CD4-positive, CD25-positive, alpha-beta regulatory T cell (primary cell): ENCODE measurements around the gene MYO16. TPM values are rescaled to one million over a fixed set of nuclear protein-coding genes. Genes with fewer than 3 reads are reported as not detected.
"Not testable (repeated sequence)": the region's sequence is repeated elsewhere in the genome, so short reads cannot be mapped to it uniquely, and the experiment has no call there.

Experiments used
- ATAC-seq, 2 donors: fragments of 150-1000 bp; cut with Tn5 transposase; one replicate each; pipeline ENCODE4 v1.10.0; 2021; ENCODE audit warnings: low read depth in 2 of 2, moderate number of reproducible peaks in 2 of 2, moderate library complexity in 1 of 2
- DNase-seq, 3 donors: peaks; one replicate each; pipeline versions ENCODE4 v3.0.0 to v3.0.0-alpha.2; 2012 to 2022; ENCODE audit warnings: mixed read lengths in 1 of 3
- H3K27ac ChIP-seq: one replicate; pipeline ENCODE4 v1.7.0; 2013; ENCODE audit warnings: mild to moderate bottlenecking, low read length; ENCODE audit not compliant: insufficient read depth, poor library complexity, severe bottlenecking
- H3K27me3 ChIP-seq: one replicate; pipeline ENCODE4 v1.7.0; 2013; ENCODE audit warnings: low read length; ENCODE audit not compliant: control insufficient read depth, insufficient read depth
- H3K36me3 ChIP-seq: one replicate; pipeline ENCODE4 v1.7.0; 2013; ENCODE audit warnings: mild to moderate bottlenecking, low read length, moderate library complexity; ENCODE audit not compliant: control insufficient read depth, insufficient read depth
- H3K4me1 ChIP-seq: 2 replicates; pipeline ENCODE4 v1.7.0; 2013; ENCODE audit warnings: mild to moderate bottlenecking, low read length; ENCODE audit not compliant: insufficient read depth, control insufficient read depth, poor library complexity, severe bottlenecking
- H3K4me3 ChIP-seq: one replicate; pipeline ENCODE4 v1.7.0; 2013; ENCODE audit warnings: low read depth, mild to moderate bottlenecking, low read length, moderate library complexity
- H3K9me3 ChIP-seq, 2 experiments: 1 replicate in 1 of 2; 2 replicates in 1 of 2; pipeline ENCODE4 v1.7.0; 2013; ENCODE audit warnings: low read length in 2 of 2, mild to moderate bottlenecking in 1 of 2, moderate library complexity in 1 of 2; ENCODE audit not compliant: control insufficient read depth in 2 of 2
- H3K27ac Mint-ChIP-seq, 3 donors: one replicate each; pipeline ENCODE4 v1.8.0; 2020 to 2022; ENCODE audit warnings: mild to moderate bottlenecking in 3 of 3, mixed read lengths in 3 of 3, moderate library complexity in 2 of 3
- H3K27me3 Mint-ChIP-seq: one replicate; pipeline ENCODE4 v1.8.0; 2022; ENCODE audit warnings: mild to moderate bottlenecking, mixed read lengths
- H3K36me3 Mint-ChIP-seq: one replicate; pipeline ENCODE4 v1.8.0; 2020; ENCODE audit warnings: mixed read lengths
- H3K4me1 Mint-ChIP-seq, 4 donors: one replicate each; pipeline ENCODE4 v1.8.0; 2020 to 2022; ENCODE audit warnings: mixed read lengths in 4 of 4, mild to moderate bottlenecking in 1 of 4
- H3K4me3 Mint-ChIP-seq, 4 donors: one replicate each; pipeline ENCODE4 v1.8.0; 2020 to 2022; ENCODE audit warnings: mild to moderate bottlenecking in 4 of 4, mixed read lengths in 4 of 4, moderate library complexity in 3 of 4
- H3K9me3 Mint-ChIP-seq, 7 donors: one replicate each; pipeline ENCODE4 v1.8.0; 2020 to 2022; ENCODE audit warnings: mixed read lengths in 7 of 7, mild to moderate bottlenecking in 3 of 7, moderate library complexity in 2 of 7
- polyA plus RNA-seq, 4 donors: library from polyadenylated mRNA; unstranded; fragments of 300-500 nt; fragmentation: Illumina TruSeq; gene quantifications; one replicate each; pipeline ENCODE4 v1.2.3, GENCODE V29; 2021
- total RNA-seq: library from RNA; stranded (reverse); gene quantifications from one replicate; pipeline ENCODE4 v1.2.3, GENCODE V29; 2022

Gene MYO16
- total and polyA plus RNA-seq, 5 donors from 2014 or later: 0.08 to 2.3 (median 0.29) TPM

DNA sequence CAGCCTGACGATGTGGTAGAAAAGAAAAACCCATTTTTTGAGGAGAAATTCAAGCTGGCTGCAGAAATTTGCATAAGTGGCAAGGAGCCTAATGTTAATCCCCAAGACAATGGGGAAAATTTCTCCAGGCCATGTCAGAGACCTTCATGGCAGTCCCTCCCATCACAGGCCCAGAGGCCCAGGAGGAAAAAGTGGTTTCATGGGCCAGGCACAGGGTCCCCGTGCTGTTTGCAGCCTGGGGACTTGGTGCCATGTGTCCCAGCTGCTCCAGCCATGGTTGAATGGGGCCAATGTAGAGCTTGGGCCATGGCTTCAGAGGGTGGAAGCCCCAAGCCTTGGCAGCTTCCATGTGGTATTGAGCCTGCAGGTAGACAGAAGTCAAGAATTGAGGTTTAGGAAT is 153.1 kb downstream of the MYO16 start:
- not testable (repeated sequence) for H3K4me3 ChIP-seq, H3K27ac Mint-ChIP-seq, H3K36me3 Mint-ChIP-seq, ATAC-seq, H3K36me3 ChIP-seq, H3K27ac ChIP-seq, DNase-seq, H3K27me3 Mint-ChIP-seq, H3K27me3 ChIP-seq, H3K9me3 ChIP-seq, H3K4me1 ChIP-seq, H3K9me3 Mint-ChIP-seq, H3K4me3 Mint-ChIP-seq, H3K4me1 Mint-ChIP-seq

DNA sequence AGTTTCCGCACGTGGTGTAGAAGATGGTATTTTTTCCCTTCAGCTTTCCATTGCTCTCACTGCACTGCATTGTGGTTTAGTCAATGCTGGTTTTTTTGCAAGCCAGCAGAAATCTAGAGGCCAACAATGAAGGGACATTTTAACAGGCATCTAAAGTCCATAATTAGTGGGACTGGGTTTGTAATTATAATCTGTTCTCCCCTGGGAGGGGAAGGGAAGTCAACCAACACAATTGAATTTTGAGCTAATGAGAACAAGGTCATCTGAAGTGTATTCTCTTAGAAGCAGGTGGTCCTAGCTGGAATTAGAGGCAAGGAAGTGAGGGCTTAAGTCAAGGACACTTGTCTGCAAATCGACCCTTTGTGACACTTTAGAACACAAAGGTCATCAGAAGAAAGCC is 156.4 kb downstream of the MYO16 start:
- no peak overlapping the region for H3K4me3 ChIP-seq
- H3K4me1 Mint-ChIP-seq: no peaks in the 10 kb centered on the region
- no peak for ATAC-seq

DNA sequence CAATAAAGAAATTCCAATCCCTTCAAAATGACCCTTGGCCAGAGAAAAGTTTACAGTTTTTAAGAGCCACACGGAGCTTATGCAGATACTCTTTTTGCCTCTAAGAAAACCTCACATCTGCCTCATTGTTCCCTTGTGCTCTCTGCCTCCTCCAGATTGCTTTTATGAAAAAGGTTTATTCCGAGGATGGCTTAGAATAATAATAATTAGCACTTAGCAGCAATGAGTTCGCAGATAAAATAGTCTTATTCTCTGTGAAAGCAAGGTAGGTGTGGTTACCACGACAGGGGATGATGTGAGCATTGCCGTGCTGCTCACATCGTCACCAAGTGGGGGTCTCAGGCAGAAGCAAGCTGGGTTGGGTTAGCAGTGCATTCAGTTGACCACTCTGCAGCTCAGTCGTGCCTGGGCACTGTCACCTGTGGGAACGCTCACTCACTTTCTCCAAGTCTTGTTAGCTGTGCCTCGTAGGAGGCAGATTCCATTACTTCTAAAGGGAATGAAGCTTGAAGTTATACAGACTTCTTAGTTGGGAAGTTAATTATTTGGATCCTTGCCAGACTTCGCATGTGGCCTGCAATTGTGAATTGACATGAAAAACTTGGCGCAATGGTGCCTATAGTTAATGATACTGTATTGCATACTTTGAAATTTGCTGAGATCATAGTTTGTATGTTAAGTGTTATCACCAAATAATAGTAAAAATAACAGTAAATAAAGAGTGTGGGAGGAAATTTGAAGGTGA is 157.2 kb downstream of the MYO16 start:
- Mint-ChIP-seq H3K4me1 (no peaks in the 10 kb centered on the region), H3K27me3 (no peaks in the 10 kb centered on the region)

More for the DNA sequence above, 156.4 kb downstream of the MYO16 start:
- Histone ChIP-seq H3K27me3 (no peaks in the 10 kb centered on the region), H3K36me3 (no peaks in the 10 kb centered on the region), H3K27ac (no peak overlapping the region), H3K9me3 (no peaks in the 10 kb centered on the region), H3K4me1 (no peaks in the 10 kb centered on the region)
- Mint-ChIP-seq H3K9me3 (peaks cover 0 to 7% (median 0%) of the 10 kb centered on the region in 7 donors), H3K4me3 (no peak overlapping the region), H3K27me3 (no peaks in the 10 kb centered on the region), H3K36me3 (no peaks in the 10 kb centered on the region), H3K27ac (no peak overlapping the region)
- no peak for DNase-seq

DNA sequence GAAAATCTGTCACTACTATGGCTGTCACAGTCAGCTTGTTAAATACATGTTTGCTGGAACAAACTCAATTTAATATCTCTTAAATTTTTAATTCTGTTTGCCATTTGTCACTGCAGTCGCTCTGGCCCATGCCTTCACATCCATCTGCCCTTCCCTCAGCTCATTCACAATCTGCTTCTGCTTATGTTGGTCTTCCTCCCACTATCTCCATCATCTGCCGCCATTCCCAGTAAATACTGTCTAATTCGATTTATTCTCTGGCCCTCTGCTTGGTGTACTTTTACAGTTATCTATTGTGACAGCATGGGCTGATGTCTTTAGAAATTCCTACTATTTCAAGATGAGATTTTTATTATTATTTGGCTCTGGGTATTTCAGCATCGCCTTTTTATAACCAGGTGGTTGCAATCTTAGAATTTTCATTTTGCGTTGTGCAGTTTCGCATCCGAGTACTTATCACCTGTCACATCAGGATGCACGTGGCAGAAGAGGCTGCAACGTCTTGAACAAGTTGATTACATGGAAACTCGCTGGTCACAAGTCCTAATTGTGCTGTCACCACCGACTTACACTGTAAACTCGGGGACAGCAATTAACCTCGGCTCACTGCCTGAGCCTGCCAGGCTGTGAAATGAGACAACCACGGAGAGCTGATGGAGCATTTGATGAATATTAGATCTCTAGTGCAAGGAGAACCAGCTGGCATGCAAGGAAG is 158.4 kb downstream of the MYO16 start:
- Mint-ChIP-seq H3K9me3 (peaks cover 0 to 4% (median 0%) of the 10 kb centered on the region in 7 donors), H3K27ac (no peak overlapping the region), H3K4me3 (no peak overlapping the region), H3K4me1 (no peaks in the 10 kb centered on the region), H3K36me3 (no peaks in the 10 kb centered on the region), H3K27me3 (no peaks in the 10 kb centered on the region)
- Histone ChIP-seq H3K4me1 (no peaks in the 10 kb centered on the region), H3K27ac (no peak overlapping the region), H3K9me3 (no peaks in the 10 kb centered on the region), H3K4me3 (no peak overlapping the region), H3K27me3 (no peaks in the 10 kb centered on the region), H3K36me3 (no peaks in the 10 kb centered on the region)
- ATAC-seq (no peak), DNase-seq (no peak)

More for the DNA sequence above, 157.2 kb downstream of the MYO16 start:
- Mint-ChIP-seq H3K4me3 (no peak overlapping the region), H3K27ac (no peak overlapping the region), H3K9me3 (peaks cover 0 to 6% (median 0%) of the 10 kb centered on the region in 7 donors), H3K36me3 (no peaks in the 10 kb centered on the region)
- Histone ChIP-seq H3K4me1 (no peaks in the 10 kb centered on the region), H3K9me3 (no peaks in the 10 kb centered on the region), H3K27me3 (no peaks in the 10 kb centered on the region), H3K4me3 (no peak overlapping the region), H3K36me3 (no peaks in the 10 kb centered on the region), H3K27ac (no peak overlapping the region)
- no peak for ATAC-seq
- no peak for DNase-seq

DNA sequence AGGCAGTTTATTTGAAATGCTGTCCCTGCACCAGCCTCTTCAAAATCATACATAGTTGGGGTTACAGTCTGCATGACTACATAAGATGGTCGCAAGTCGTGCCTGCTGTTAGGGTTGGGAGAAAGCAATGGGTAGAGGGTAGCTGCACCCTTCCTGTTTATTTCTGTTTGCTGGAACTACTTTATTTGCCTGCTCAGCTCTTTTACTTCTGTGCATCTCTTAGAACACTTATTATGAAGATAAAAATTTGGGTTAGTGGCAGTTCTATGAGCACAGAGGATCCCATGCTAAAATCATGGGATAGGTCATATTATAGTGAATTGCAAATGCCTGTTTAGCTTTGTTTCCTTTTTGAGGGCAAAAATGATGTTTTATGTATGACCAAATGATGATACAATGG is 160.1 kb downstream of the MYO16 start:
- DNase-seq (no peak), ATAC-seq (no peak)
- Mint-ChIP-seq H3K9me3 (peaks cover 0 to 5% (median 0%) of the 10 kb centered on the region in 7 donors), H3K36me3 (no peaks in the 10 kb centered on the region), H3K4me3 (no peak overlapping the region), H3K27ac (no peak overlapping the region), H3K27me3 (no peaks in the 10 kb centered on the region), H3K4me1 (no peaks in the 10 kb centered on the region)
- Histone ChIP-seq H3K27ac (no peak overlapping the region), H3K9me3 (no peaks in the 10 kb centered on the region), H3K36me3 (no peaks in the 10 kb centered on the region), H3K4me3 (no peak overlapping the region), H3K27me3 (no peaks in the 10 kb centered on the region), H3K4me1 (no peaks in the 10 kb centered on the region)

DNA sequence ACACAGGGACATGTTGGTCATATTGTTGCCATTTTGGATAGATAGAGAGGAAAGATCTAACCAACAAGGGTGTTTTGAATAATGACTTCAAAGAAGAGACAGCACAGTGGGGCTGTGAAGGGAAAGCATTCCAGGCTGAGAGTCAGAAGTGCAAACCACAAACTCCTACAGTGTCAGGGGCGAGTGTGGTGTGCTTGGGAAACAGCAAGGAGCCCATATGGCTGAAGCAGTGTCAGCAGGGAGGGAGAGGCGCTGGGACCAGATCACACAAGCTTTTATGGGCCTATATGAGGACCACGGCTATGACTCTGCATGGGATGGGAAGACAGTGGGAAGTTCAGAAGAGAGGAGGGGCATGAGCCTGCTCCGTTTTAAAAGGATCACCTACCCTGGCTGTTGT is 166.4 kb downstream of the MYO16 start:
- peaks cover 0 to 4% (median 0%) of the 10 kb centered on the region in 7 donors for H3K9me3 Mint-ChIP-seq
- H3K4me3 Mint-ChIP-seq: no peak overlapping the region
- no peak for DNase-seq
- no peak overlapping the region for H3K4me3 ChIP-seq
- H3K36me3 Mint-ChIP-seq: no peaks in the 10 kb centered on the region
- H3K9me3 ChIP-seq: no peaks in the 10 kb centered on the region
- no peaks in the 10 kb centered on the region for H3K36me3 ChIP-seq
- no peaks in the 10 kb centered on the region for H3K4me1 Mint-ChIP-seq
- H3K27ac Mint-ChIP-seq: no peak overlapping the region
- no peak for ATAC-seq
- no peaks in the 10 kb centered on the region for H3K4me1 ChIP-seq
- H3K27me3 Mint-ChIP-seq: no peaks in the 10 kb centered on the region
- H3K27ac ChIP-seq: no peak overlapping the region
- no peaks in the 10 kb centered on the region for H3K27me3 ChIP-seq

DNA sequence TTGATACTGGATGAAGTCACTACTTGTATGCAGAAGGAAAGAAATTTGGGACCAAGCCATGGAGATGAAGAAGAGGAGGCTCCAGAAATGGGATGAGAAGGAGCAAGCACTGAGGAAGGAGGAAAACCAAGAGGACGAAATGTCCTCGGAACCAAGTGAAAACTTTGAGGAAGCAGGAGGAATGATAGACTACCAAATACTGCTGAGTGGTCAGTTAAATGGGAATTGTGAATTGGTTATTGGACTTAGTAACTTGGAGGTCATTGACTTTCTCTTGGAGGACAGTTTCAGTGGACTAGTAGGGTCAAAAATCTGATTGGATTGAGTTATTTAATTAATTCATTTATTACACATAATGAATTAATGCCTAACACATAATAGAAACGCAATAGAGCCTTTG is 167.9 kb downstream of the MYO16 start:
- Mint-ChIP-seq H3K27me3 (peaks cover 5% of the 10 kb centered on the region), H3K9me3 (peaks cover 0 to 4% (median 0%) of the 10 kb centered on the region in 7 donors), H3K4me1 (no peaks in the 10 kb centered on the region), H3K4me3 (no peak overlapping the region), H3K36me3 (no peaks in the 10 kb centered on the region), H3K27ac (no peak overlapping the region)
- H3K4me3 ChIP-seq: no peak overlapping the region
- H3K9me3 ChIP-seq: no peaks in the 10 kb centered on the region
- H3K27me3 ChIP-seq: no peaks in the 10 kb centered on the region
- no peaks in the 10 kb centered on the region for H3K36me3 ChIP-seq
- ATAC-seq (no peak), DNase-seq (no peak)
- H3K4me1 ChIP-seq: no peaks in the 10 kb centered on the region
- H3K27ac ChIP-seq: no peak overlapping the region

DNA sequence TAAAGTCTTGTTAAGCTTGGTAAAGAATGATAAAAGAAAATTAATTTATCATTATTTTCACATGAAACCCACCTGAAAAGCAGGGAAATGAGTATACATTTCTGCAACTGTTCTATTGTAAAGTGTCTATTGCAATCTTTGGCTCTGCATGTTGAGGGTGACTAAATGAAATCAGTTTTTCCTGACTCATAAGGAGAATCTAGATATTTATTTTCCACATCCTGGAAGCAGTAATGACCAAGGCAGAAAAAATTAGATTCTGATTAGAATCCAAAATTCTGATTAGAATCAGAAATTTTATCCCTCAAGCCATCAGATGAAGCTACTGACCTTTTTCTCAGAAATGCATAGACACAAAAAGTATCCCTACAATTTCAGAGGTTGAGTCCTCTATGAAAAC is 178.4 kb downstream of the MYO16 start:
- DNase-seq: no peak
- Histone ChIP-seq H3K36me3 (no peaks in the 10 kb centered on the region), H3K4me3 (no peak overlapping the region), H3K27me3 (no peaks in the 10 kb centered on the region), H3K27ac (no peak overlapping the region), H3K9me3 (no peaks in the 10 kb centered on the region), H3K4me1 (no peaks in the 10 kb centered on the region)
- Mint-ChIP-seq H3K4me1 (no peaks in the 10 kb centered on the region), H3K27ac (no peak overlapping the region), H3K27me3 (no peaks in the 10 kb centered on the region), H3K36me3 (no peaks in the 10 kb centered on the region), H3K4me3 (no peak overlapping the region), H3K9me3 (no peaks in the 10 kb centered on the region)
- no peak for ATAC-seq
